Activated CD8-positive, alpha-beta memory T cell treated with anti-CD3 and anti-CD28 coated beads, Interleukin-2, amount 10 ng/mL, durations not matched to agents 7 days and 5 days (primary cell): Measurements from ENCODE around the gene CORO6. TPM values are rescaled to one million over a fixed set of nuclear protein-coding genes. Genes with fewer than 3 reads are reported as not detected.
A peak's percentile ranks its signal among the peaks of the same experiment; 100 is the strongest.

Experiments used
- ATAC-seq: fragments of 150-1000 bp; cut with Tn5 transposase; one replicate; pipeline ENCODE4 v1.10.0; 2021; ENCODE audit warnings: moderate library complexity
- CTCF ChIA-PET: fragments of 350-600 bp; sonication (Branson Sonifier 250); formaldehyde crosslinking; loops from one replicate; lab custom pipeline; 2021; ENCODE audit warnings: antibody characterized with exemption; lab: Charles Lee
- DNase-seq: peaks from one replicate; pipeline ENCODE4 v3.0.0-alpha.2; 2020
- H3K27ac Mint-ChIP-seq: one replicate; pipeline ENCODE4 v1.8.0; 2021; ENCODE audit warnings: mild to moderate bottlenecking, mixed read lengths
- H3K27me3 Mint-ChIP-seq: one replicate; pipeline ENCODE4 v1.8.0; 2021; ENCODE audit warnings: mixed read lengths
- H3K36me3 Mint-ChIP-seq: one replicate; pipeline ENCODE4 v1.8.0; 2021; ENCODE audit warnings: mild to moderate bottlenecking, mixed read lengths
- H3K4me1 Mint-ChIP-seq: one replicate; pipeline ENCODE4 v1.8.0; 2021; ENCODE audit warnings: mixed read lengths
- H3K4me3 Mint-ChIP-seq: one replicate; pipeline ENCODE4 v1.8.0; 2021; ENCODE audit warnings: mild to moderate bottlenecking, moderate library complexity, mixed read lengths
- H3K9me3 Mint-ChIP-seq: one replicate; pipeline ENCODE4 v1.8.0; 2022; ENCODE audit warnings: low read depth, mixed read lengths
- total RNA-seq, 2 experiments: library from RNA; stranded (reverse); gene quantifications; one replicate each; pipeline ENCODE4 v1.2.3, GENCODE V29; 2021

The CORO6 gene
- total RNA-seq, 2 experiments from 2014 or later, result 2.7 to 7.0 TPM

GRCh38 chr17:29627951-29628350 is 5.2 kb upstream of the CORO6 start:
- no peaks in the 10 kb centered on the region for H3K27me3 Mint-ChIP-seq
- no peak for DNase-seq
- no peak overlapping the region for H3K27ac Mint-ChIP-seq
- H3K36me3 Mint-ChIP-seq, result peaks cover 14% of the 10 kb centered on the region
- no peak overlapping the region for H3K4me3 Mint-ChIP-seq
- CTCF ChIA-PET, result interaction anchor here (5.7 to 24.4 kb wide), 2 partner anchors 11 to 51 kb away, joined by 55 to 458 read pairs; partner anchors contain the start of genes ABHD15 and TP53I13
- ATAC-seq, result no peak
- peaks cover 47% of the 10 kb centered on the region for H3K4me1 Mint-ChIP-seq
- H3K9me3 Mint-ChIP-seq, result no peaks in the 10 kb centered on the region

GRCh38 chr17:29625037-29625750 is 2.5 kb upstream of the CORO6 start:
- Mint-ChIP-seq H3K4me3 (no peak overlapping the region), H3K4me1 (peaks cover 55% of the 10 kb centered on the region), H3K36me3 (peaks cover 3% of the 10 kb centered on the region), H3K27me3 (peaks cover 9% of the 10 kb centered on the region), H3K27ac (no peak overlapping the region), H3K9me3 (no peaks in the 10 kb centered on the region)
- CTCF ChIA-PET, result interaction anchor here (2.8 to 24.4 kb wide), 4 partner anchors 8 to 154 kb away, joined by 16 to 458 read pairs (median 36); partner anchors contain the start of genes ABHD15 and TP53I13
- no peak for DNase-seq
- ATAC-seq, result no peak

DNA sequence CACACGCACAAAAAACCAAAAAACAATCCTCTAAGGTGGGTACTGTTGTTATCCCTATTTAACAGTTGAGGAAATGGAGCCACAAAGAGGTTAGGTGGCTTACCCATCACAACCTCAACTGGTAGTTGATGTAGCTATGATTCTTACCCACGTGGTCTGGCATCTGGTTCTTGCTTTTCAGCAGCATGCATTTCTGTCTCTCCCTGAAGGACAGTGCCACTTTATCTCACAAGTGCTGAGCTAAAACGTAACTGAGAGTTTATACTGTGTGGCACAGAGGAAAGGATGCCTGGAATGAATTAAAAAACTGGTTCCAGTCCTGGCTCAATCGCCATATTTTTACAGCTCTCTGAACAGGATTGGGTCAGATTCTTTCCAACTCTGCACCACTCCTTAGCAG is 1.9 kb upstream of the CORO6 start:
- CTCF ChIA-PET, result interaction anchor here (2.8 to 24.4 kb wide), 4 partner anchors 7 to 154 kb away, joined by 16 to 458 read pairs (median 36); partner anchors contain the start of genes ABHD15 and TP53I13
- Mint-ChIP-seq H3K27me3 (peaks cover 15% of the 10 kb centered on the region), H3K4me3 (no peak overlapping the region), H3K36me3 (peaks cover 3% of the 10 kb centered on the region), H3K27ac (peak overlapping the region; percentile 17), H3K9me3 (no peaks in the 10 kb centered on the region), H3K4me1 (peaks cover 50% of the 10 kb centered on the region)
- ATAC-seq, result no peak
- peak; percentile 71 for DNase-seq

DNA sequence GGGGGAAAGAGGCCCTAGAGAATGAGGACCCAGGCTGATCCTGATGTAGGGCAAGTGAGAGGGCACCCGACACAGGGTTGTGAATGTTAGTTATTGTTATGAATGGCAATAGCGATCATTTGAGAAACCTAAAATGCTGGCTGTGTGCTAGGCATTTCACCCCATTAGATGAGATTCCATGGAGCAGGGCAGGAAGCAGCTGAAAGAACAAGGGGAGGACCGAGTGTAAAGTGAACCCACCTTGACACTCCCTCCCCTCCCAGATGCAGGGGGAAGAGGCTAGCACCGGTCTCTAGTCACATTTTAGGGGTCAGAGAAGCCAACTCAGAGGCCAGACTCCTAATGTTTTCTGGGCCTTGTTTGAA is 553 bp upstream of the CORO6 start:
- Mint-ChIP-seq H3K27ac (no peak overlapping the region), H3K9me3 (no peaks in the 10 kb centered on the region), H3K4me3 (peak overlapping the region; percentile 65), H3K27me3 (peaks cover 16% of the 10 kb centered on the region), H3K36me3 (no peaks in the 10 kb centered on the region), H3K4me1 (peaks cover 40% of the 10 kb centered on the region)
- CTCF ChIA-PET, result interaction anchor here (1.2 to 24.4 kb wide), 4 partner anchors 10 to 160 kb away, joined by 3 to 458 read pairs (median 5); partner anchors contain the start of genes ABHD15 and TP53I13
- DNase-seq (no peak), ATAC-seq (no peak)

DNA sequence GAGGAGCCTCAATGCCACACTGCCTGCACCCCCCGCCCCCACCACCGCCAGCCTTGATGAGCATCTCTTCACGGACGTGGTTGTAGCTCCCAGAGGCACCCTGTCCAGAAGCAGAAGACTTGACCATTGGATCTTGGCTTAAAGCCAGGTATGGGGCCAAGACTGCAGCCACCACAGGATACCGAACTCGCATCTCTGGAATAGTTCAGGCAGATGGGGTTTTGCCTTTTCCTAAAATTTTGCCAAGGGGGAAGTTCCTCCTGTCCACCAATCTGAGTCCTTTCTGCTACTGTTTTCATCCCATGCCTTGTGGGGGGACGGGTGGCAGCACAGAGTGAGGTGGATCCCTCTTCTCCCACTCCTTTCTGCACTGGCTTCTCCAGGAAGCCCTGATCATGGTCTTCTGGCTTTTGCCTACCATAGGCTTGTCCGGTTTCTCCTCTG is 939 bp downstream of the CORO6 start:
- peak overlapping the region; percentile 65 for H3K4me3 Mint-ChIP-seq
- CTCF ChIA-PET, result interaction anchor here (0.9 to 24.4 kb wide), 4 partner anchors 17 to 186 kb away, joined by 3 to 458 read pairs (median 22); partner anchors contain the start of genes ABHD15 and TP53I13
- H3K4me1 Mint-ChIP-seq, result peaks cover 51% of the 10 kb centered on the region
- no peaks in the 10 kb centered on the region for H3K36me3 Mint-ChIP-seq
- no peak overlapping the region for H3K27ac Mint-ChIP-seq
- H3K27me3 Mint-ChIP-seq, result peaks cover 18% of the 10 kb centered on the region
- H3K9me3 Mint-ChIP-seq, result no peaks in the 10 kb centered on the region
- ATAC-seq (no peak), DNase-seq (no peak)

GRCh38 chr17:29620779-29621500 is 1.8 kb downstream of the CORO6 start:
- ATAC-seq (no peak), DNase-seq (no peak)
- Mint-ChIP-seq H3K27me3 (peaks cover 18% of the 10 kb centered on the region), H3K4me1 (peaks cover 60% of the 10 kb centered on the region), H3K9me3 (no peaks in the 10 kb centered on the region), H3K4me3 (peak overlapping the region; percentile 40), H3K36me3 (no peaks in the 10 kb centered on the region), H3K27ac (no peak overlapping the region)
- CTCF ChIA-PET, result interaction anchor here (0.9 to 24.4 kb wide), 6 partner anchors 18 to 187 kb away, joined by 3 to 458 read pairs (median 23); partner anchors contain the start of genes ABHD15 and TP53I13

GRCh38 chr17:29620271-29620670 is 2.4 kb downstream of the CORO6 start:
- no peak overlapping the region for H3K27ac Mint-ChIP-seq
- no peak for ATAC-seq
- peaks cover 58% of the 10 kb centered on the region for H3K4me1 Mint-ChIP-seq
- H3K36me3 Mint-ChIP-seq, result no peaks in the 10 kb centered on the region
- no peaks in the 10 kb centered on the region for H3K9me3 Mint-ChIP-seq
- CTCF ChIA-PET, result interaction anchor here (0.9 to 24.4 kb wide), 5 partner anchors 19 to 158 kb away, joined by 3 to 458 read pairs (median 40); partner anchors contain the start of genes ABHD15 and TP53I13
- no peak overlapping the region for H3K4me3 Mint-ChIP-seq
- no peak for DNase-seq
- H3K27me3 Mint-ChIP-seq, result peaks cover 18% of the 10 kb centered on the region

DNA sequence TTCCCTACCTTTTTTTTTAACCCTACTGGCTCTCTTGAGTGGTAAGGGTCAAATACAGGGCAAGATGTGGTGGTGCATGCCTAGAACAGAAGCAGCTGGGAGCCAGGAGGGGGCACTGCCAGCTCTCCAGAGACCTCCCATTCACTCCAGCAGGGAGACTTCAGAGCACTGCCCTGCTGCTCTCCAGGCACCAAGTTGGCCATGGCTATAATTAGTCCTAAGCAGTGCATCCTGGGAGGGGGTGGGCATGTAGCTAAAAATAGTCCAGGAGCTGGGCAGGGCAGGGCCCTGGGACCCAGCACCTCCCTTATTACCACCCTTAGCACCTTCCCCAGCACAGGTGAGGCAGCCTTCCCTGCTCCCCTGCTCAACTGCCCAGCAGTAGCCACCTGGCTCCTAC is 3.5 kb downstream of the CORO6 start:
- H3K27me3 Mint-ChIP-seq, result peaks cover 18% of the 10 kb centered on the region
- ATAC-seq, result no peak
- no peak overlapping the region for H3K27ac Mint-ChIP-seq
- DNase-seq, result no peak
- peaks cover 58% of the 10 kb centered on the region for H3K4me1 Mint-ChIP-seq
- no peak overlapping the region for H3K4me3 Mint-ChIP-seq
- no peaks in the 10 kb centered on the region for H3K36me3 Mint-ChIP-seq
- CTCF ChIA-PET, result interaction anchor here (1.0 to 24.4 kb wide), 9 partner anchors 8 to 312 kb away, joined by 3 to 458 read pairs (median 40); partner anchors contain the start of genes ABHD15, SSH2 and TP53I13
- no peaks in the 10 kb centered on the region for H3K9me3 Mint-ChIP-seq

DNA sequence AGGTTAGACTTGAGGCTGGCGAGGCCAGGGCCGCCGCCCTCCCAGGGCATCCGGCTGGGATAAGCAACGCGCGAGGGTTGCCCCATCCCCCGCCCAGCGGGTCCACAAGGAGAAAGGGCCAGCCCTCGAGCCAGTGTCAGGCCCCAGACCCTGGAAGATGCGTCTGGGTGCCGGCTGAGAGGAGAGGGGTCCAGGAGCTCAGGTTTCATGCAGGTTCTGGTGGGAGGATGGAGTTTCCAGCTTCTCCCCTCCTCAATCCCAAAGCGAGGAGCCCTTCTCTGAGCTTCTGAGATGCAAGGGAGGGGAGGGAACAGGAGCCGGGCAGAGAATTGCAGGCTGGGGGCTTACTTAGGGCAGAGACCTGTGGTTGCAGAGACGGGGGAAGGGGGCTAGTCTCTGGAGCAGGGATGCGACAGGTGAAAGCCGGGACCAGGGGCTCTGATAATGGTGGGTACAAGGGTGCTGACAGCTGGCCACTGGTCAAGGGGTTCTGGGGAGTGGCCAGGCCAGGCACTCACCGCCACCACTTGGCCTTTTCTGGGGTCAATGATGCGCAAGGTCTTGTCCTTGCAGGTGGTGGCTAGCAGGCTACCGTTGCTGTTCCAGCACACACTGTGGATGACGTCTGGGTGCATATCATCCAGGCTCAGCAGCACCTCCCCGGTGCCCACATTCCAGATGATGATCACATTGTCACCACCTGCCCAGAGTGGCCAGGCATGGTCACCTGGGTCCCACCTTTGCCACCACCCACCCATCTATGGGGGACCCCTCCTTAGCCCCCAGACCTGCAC is 4.2 kb downstream of the CORO6 start:
- Mint-ChIP-seq H3K4me1 (peaks cover 57% of the 10 kb centered on the region), H3K4me3 (peak overlapping the region; percentile 44), H3K27ac (no peak overlapping the region), H3K36me3 (no peaks in the 10 kb centered on the region), H3K27me3 (peaks cover 18% of the 10 kb centered on the region), H3K9me3 (no peaks in the 10 kb centered on the region)
- ATAC-seq (no peak), DNase-seq (no peak)
- CTCF ChIA-PET, result interaction anchor here (0.6 to 24.4 kb wide), 27 partner anchors 8 to 475 kb away, joined by 3 to 458 read pairs (median 12); partner anchors contain the start of genes ABHD15, ANKRD13B, NUFIP2 and SSH2

- peak overlapping the region; percentile 95 for H3K27ac Mint-ChIP-seq
- CTCF ChIA-PET, result interaction anchor here (0.7 to 24.4 kb wide), 39 partner anchors 9 to 702 kb away, joined by 3 to 458 read pairs (median 6); partner anchors contain the start of genes ABHD15, ANKRD13B, NUFIP2 and SSH2
These were observed 5.0 kb downstream of the CORO6 start for GRCh38 chr17:29617481-29618271.

DNA sequence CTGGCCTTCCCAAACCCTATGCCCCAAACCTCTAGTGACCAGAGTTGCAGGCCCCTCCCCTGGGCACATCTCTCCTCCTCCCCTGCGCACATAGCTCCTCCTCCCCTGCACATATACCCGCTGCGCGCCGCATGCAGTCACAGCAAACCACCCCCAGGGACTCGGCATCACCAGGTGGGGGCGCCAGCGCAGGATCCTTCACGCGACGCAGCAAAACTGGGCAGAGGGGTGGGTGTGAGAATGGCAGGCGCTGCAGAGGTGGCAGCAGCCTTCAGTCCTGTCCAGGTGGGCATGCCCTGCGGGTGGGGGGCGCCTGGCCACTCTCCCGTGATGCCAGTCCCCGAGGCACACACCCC is 5.6 kb downstream of the CORO6 start:
- Mint-ChIP-seq H3K9me3 (no peaks in the 10 kb centered on the region), H3K4me3 (peak overlapping the region; percentile 80), H3K27ac (peak overlapping the region; percentile 95), H3K27me3 (peaks cover 17% of the 10 kb centered on the region), H3K36me3 (no peaks in the 10 kb centered on the region), H3K4me1 (peaks cover 48% of the 10 kb centered on the region)
- peak; percentile 71 for ATAC-seq
- CTCF ChIA-PET, result interaction anchor here (0.7 to 24.4 kb wide), 39 partner anchors 10 to 703 kb away, joined by 3 to 458 read pairs (median 6); partner anchors contain the start of genes ABHD15, ANKRD13B, SSH2 and TP53I13
- peak; percentile 96 for DNase-seq

More at GRCh38 chr17:29617481-29618271, 5.0 kb downstream of the CORO6 start:
- peak; percentile 94 for DNase-seq
- Mint-ChIP-seq H3K36me3 (no peaks in the 10 kb centered on the region), H3K4me3 (peak overlapping the region; percentile 80), H3K4me1 (peaks cover 50% of the 10 kb centered on the region), H3K27me3 (peaks cover 18% of the 10 kb centered on the region), H3K9me3 (no peaks in the 10 kb centered on the region)
- peak; percentile 34 for ATAC-seq
